Ecto neural progenitor cell (in vitro differentiated cells): ENCODE data around the gene NISCH.

Experiments
- DNase-seq: peaks from one replicate; pipeline ENCODE4 v3.0.0-alpha.2; 2018; ENCODE audit warnings: low spot score

Gene NISCH

GRCh38 chr3:52490939-52491526 lies 35.6 kb downstream of the NISCH start:
- DNase-seq = no peak

- no peak for DNase-seq
These were observed 36.7 kb downstream of the NISCH start for GRCh38 chr3:52492059-52492458.

DNA sequence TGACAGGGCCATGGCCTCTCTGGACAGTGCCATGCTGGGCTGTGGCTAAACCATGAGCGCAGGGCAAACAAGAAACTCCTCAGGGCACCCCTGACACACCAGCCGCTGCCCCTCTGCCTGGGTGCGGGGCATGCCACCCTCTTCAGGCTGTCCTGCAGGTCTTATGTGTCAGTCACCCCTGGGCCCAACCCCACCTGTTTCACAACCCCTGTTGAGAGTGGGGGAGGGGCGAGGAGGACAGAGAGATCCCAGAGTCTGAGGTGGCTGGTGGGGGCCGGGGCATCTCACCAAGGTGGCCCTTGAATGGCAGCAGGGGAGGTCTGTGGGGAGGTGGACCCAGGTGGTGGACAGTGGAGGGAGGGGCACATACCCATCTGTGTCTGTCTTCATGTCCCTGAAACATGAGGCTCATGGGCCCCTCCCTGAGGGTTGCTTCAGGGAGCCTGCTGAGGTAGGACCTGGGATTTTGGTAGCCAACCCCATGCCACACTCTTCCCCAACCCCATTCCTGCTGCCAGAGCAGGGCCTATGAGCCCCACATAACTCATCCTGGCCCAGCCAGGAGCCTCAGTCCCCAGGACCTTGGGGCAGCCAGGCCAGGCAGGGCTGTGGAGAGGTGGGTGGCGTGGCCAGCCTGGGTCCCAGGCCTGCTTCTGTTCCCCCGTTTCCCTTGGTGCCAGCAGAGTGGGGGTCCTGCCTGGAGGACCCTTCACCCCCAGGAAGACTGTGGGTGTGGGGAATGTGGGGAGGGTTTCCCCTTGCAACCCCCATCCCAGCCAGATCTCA lies 38.0 kb downstream of the NISCH start:
- no peak for DNase-seq

- no peak for DNase-seq
These were observed 39.0 kb downstream of the NISCH start for GRCh38 chr3:52494445-52494844.

- no peak for DNase-seq
These were observed 39.6 kb downstream of the NISCH start, which contains the start of gene STAB1 for GRCh38 chr3:52494886-52495495. Gene STAB1, plus strand, starts transcription at chr3:52495338. Its CDS starts 76 bp downstream, at chr3:52495414.

GRCh38 chr3:52495777-52496602 lies 40.6 kb downstream of the NISCH start:
- no peak for DNase-seq

DNA sequence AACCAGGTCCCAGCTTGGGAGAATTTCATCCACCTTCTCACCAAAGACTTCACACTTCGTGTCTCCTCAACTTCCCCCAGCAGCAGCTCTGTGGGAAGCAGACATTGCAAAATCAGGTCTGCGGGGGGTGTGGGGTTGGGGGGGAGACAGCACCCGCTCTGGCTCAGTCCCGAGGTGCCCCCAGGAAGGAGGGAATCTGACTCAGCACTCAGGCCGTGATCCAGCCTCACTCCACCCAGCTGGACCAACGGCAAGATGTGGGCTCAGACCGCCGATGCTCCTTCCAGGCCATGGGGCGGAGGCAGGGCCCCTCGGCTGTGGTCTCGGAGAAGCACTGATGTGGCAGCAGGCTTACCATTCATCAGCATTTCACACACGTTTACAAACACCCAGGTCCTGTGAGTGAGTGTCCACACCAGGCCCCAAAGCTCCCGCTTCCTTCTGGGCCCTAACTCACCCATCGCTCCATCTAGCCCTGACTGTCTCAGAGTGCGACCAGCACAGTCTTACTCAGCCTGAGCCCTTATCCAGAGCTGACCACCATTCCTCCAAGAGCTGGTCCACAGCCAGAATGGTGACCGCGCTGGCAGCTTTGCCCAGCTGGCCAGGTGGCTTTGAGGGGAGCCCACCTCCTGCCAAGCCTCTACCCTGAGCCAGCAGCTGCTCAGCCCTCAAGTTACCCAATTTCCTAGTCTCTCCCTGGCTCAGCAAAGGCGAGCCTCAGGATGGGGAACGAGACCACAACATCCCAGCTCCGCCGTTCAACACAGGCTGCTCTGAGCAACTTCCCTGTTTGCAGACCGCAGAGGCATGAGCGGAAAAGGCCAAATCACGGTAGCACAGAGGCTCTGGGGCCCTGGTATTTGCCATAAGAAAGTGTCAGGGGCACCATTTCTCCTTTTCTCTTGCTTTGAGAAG lies 43.0 kb downstream of the NISCH start:
- no peak for DNase-seq

DNA sequence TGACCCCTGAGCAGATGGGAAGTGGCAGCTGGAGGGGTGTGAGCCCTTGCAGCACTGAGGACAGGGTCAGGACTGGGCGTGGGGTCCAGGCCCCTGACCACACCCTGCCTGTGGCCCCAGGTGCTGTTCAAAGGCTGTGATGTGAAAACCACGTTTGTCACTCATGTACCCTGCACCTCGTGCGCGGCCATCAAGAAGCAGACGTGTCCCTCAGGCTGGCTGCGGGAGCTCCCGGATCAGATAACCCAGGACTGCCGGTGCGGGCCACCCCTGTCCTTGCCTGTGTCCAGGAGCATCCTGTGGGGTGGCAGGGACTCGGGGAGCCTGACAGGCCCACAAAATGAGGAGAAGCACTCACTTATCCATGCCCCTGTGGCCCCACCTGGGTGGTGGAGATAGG lies 45.6 kb downstream of the NISCH start:
- no peak for DNase-seq

DNA sequence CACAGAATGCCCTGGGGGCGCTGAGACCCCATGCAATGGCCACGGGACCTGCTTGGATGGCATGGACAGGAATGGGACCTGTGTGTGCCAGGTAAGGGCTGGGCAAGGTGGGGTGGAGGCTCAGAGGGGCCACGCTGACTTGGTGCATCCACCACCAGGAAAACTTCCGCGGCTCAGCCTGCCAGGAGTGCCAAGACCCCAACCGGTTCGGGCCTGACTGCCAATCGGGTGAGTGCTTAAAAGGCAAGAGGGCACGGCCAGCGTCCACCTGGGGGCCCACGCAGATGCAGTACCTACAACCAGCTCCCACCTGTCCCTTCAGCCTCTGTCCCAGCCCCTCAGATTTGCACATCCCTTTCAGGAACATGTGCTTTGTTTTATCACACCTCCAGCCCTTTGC lies 46.6 kb downstream of the NISCH start:
- DNase-seq = no peak

DNA sequence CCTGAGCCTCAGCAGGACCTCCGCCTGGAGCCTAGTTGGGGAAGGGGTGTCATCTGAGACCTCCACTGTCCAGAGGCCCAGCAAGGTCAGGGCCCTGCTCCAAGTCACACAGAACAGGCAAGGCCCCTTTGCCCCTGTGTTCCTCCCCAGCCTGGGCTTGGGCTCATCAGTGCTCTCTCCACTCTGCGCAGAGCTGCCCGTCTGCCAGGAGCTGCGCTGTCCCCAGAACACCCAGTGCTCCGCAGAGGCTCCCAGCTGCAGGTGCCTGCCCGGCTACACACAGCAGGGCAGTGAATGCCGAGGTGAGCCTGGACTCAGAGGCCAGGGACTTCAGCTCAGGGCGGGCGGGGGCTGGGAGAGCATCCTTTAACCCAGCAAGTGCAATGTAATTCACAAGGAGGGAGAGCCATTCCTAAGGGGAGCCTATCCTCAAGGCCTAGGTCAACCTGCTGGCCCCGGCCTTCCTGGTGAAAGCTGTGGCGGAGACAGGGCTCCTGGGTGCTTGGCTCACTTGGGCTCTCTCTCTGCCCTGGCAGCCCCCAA lies 47.5 kb downstream of the NISCH start:
- DNase-seq = no peak

GRCh38 chr3:52503788-52504424 lies 48.5 kb downstream of the NISCH start:
- DNase-seq = no peak

DNA sequence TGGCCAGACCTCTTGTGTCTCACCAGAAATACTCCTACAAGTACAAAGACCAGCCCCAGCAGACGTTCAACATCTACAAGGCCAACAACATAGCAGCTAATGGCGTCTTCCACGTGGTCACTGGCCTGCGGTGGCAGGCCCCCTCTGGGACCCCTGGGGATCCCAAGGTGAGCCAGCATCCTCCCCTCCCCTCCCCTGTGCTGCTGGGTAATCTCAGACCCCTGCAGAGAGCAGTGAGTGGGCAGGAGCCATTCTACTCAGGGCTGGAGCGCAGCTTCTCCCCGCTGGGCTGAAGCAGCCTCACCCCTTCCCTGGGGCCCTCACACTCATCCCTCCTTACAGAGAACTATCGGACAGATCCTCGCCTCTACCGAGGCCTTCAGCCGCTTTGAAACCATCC lies 49.6 kb downstream of the NISCH start:
- DNase-seq = no peak

DNA sequence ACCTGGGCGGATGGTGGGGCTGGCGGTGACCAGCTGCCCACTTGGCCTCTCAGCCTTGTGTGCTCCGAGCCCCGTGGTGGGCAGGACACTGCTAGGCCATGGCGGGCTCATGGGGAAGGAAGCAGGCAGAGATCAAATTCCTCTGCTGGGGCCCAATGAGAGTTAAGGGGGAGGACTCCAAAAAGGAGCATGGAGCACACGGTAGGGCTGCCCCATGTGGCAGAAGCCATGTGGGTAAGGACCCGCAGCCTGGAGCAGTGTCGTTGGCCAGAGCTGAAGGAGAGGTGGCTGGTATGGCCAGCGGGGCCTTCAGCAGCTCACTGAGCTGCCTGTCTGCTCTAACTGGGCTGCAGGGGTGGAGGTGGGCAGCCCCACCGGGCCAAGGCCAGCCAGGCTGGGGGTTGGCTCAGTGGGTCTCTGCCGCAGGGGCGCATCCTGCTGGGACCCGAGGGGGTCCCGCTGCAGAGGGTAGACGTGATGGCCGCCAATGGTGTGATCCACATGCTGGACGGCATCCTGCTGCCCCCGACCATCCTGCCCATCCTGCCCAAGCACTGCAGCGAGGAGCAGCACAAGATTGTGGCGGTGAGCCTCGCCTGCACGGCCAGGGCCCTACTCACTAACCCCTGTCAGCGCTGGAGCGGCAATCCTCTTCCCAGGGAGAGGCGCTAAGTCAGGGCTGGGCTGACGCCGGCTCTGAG lies 51.0 kb downstream of the NISCH start:
- no peak for DNase-seq

DNA sequence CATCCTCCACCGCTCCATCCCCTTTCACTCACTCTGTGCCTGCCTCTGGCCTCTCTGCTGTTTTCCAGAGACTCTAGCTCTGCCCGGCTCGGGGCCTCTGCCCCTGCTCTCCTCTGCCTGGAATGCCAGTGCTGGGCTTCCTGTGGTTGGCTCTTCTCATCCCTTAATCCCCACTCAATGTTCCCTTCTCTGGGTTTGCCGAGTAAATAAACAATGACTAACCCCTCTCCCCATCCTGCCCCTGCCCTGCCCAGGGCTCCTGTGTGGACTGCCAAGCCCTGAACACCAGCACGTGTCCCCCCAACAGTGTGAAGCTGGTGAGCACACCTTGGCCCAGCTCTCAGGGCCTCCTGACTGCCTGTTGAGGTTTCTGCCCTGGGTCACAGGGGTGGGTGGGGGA lies 52.0 kb downstream of the NISCH start:
- DNase-seq = no peak

GRCh38 chr3:52509753-52510328 lies 54.4 kb downstream of the NISCH start:
- DNase-seq = no peak

DNA sequence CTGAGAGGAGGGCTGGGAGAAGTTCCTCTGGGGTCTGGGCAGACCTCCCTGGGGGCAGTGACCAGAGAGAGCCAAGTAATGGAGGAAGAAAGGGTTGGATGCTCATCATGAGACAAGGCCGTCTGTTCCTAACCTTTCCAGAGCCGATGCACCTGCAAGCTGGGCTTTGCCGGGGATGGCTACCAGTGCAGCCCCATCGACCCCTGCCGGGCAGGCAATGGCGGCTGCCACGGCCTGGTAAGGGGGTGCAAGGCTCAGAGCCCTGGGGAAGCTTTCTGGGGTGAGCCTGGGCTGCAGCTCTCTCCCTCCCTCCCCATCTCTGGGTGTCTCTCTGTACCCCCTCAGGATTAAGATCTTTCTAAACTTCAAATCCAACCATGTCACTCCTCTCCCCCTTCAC lies 56.1 kb downstream of the NISCH start:
- DNase-seq = no peak

DNA sequence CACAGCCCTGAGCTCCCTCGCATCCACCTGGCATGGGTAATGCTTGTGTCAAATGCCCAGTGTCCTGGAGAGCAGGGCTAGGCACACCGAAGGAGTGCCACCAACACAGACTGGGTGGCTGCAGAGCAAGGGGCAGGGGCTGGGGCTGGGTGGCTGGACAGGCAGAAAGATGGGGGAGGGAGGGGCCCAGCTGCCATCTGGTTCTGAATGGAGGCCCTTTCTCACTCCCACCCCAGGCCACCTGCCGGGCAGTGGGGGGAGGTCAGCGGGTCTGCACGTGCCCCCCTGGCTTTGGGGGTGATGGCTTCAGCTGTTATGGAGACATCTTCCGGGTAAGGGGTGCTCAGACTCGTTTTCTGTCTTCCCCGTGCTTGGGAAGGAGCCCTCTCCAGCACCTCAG lies 56.7 kb downstream of the NISCH start:
- DNase-seq = no peak

DNA sequence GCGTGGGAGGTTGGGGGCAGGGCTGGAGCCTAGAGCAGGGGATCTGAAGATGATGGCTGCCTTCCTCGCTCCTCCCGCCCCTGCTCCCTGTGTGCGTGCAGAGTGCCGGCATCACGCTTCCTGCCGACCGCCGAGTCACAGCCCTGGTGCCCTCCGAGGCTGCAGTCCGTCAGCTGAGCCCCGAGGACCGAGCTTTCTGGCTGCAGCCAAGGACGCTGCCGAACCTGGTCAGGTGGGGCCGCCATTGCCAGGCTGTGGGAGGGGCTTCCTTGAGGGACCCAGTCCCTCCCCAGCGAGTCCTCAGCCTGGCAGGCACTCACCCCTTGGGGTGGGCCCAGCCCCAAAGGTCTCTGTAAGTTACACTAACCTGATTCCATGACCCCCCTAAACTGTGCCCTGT lies 57.3 kb downstream of the NISCH start:
- no peak for DNase-seq

- no peak for DNase-seq
These were observed 57.9 kb downstream of the NISCH start for GRCh38 chr3:52513281-52513680.

DNA sequence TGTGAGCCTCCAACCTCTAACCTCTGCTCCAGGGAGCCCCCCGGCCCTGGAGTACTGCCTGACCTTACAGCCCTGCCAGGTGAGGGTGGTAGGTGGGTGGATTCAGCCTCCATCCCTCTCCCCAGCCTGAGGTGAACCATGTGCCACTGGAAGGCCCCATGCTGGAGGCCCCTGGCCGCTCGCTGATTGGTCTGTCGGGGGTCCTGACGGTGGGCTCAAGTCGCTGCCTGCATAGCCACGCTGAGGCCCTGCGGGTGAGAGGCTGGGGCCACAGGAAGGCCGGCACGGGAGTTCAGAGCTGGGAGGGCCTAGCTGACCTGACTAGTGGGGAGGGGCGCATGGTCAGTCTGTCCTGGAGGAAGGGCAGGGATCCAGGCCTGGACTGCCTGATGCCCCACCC lies 59.2 kb downstream of the NISCH start:
- DNase-seq = no peak
